Choroid plexus epithelial cell (primary cell): ENCODE measurements around the gene RARRES2.

Experiments
- DNase-seq: peaks from one replicate; pipeline ENCODE4 v3.0.0-alpha.2; 2010; ENCODE audit warnings: low read depth
- H3K4me3 ChIP-seq: 2 replicates; pipeline ENCODE4 v1.5.1; 2011; ENCODE audit warnings: low read depth, mild to moderate bottlenecking, control low read depth, low read length, moderate library complexity
- CTCF ChIP-seq: conservative IDR thresholded peaks from 2 replicates; pipeline ENCODE4 v1.5.1; 2011; ENCODE audit warnings: low read depth, mild to moderate bottlenecking, control low read depth, inconsistent platforms, low read length, moderate library complexity

The RARRES2 gene

GRCh38 chr7:150361402-150361801 is 20.0 kb upstream of the RARRES2 start:
- no peak for DNase-seq
- TF ChIP-seq CTCF: no peak
- H3K4me3 ChIP-seq: no peak overlapping the region

GRCh38 chr7:150360363-150361058 is 19.1 kb upstream of the RARRES2 start:
- H3K4me3 ChIP-seq: no peak overlapping the region
- TF ChIP-seq CTCF: no peak
- no peak for DNase-seq

- no peak for DNase-seq
- H3K4me3 ChIP-seq: no peak overlapping the region
- no peak for TF ChIP-seq CTCF
These were observed 18.4 kb upstream of the RARRES2 start for GRCh38 chr7:150359622-150360362.

- TF ChIP-seq CTCF: no peak
- H3K4me3 ChIP-seq: no peak overlapping the region
- no peak for DNase-seq
These were observed 17.7 kb upstream of the RARRES2 start for GRCh38 chr7:150358988-150359621.

- no peak overlapping the region for H3K4me3 ChIP-seq
- no peak for TF ChIP-seq CTCF
- no peak for DNase-seq
These were observed 17.0 kb upstream of the RARRES2 start for GRCh38 chr7:150358433-150358832.

- DNase-seq: no peak
- TF ChIP-seq CTCF: no peak
- no peak overlapping the region for H3K4me3 ChIP-seq
These were observed 16.5 kb upstream of the RARRES2 start for GRCh38 chr7:150357771-150358427.
